ENCODE measurements around the gene CRPPA.
A peak's percentile ranks its signal among the peaks of the same experiment; 100 is the strongest.
"Not testable (repeated sequence)": the region's sequence is repeated elsewhere in the genome, so short reads cannot be mapped to it uniquely, and the experiment has no call there.

CRPPA gene

GRCh38 chr7:16421333-16422102, at the start of gene CRPPA:
Gene CRPPA, minus strand, starts transcription at chr7:16421538. Its CDS starts 216 bp downstream, at chr7:16421322.
- peak in 3 of 4 experiments; percentile 18 to 28 (median 25) for DNase-seq (ENCODE audit: low read depth in 4 of 4, low spot score in 1 of 4)

- DNase-seq (ENCODE audit: low read depth in 4 of 4, low spot score in 1 of 4) = no peak
These were observed 44.4 kb upstream of the CRPPA start, which contains the start of gene SOSTDC1 for GRCh38 chr7:16465469-16466361. Gene SOSTDC1, minus strand, starts transcription at chr7:16465738. Its CDS starts 70 bp downstream, at chr7:16465668.

DNA sequence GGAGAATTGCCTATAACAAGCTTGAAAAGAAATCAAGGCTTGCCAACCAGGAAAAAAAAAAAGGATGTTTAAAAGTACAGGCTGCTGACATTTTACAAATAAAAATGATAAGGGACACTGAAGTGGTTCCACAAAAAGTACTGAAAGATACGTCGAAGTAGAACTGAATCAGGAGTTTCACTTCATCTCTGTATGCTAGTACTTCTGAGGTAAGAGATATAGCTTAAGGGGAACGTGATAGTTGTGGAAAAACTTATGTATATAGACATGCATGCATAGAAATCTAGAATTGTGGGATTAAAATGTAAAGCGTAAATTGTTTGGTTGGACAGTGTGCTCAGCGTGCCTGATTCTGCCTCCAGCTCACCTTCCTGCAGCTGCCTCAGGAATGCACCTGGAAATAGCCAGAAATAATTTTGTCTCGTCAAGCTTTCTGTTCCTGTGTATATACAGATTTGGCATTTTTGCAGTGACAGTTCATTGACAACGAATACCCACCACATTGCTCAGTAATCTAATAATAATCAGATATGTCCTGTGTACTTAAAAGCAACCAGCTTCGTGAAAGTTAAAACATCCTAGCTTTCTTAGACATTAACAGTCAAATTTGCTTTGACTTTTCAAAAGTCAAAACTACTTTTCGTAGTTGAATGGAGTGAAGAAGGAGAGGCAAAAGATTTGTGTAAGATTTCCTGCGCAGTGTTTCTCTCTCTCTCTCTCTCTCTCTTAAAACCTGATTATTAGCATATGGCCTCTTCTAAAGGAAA, 42.8 kb upstream of the CRPPA start:
- DNase-seq (ENCODE audit: low read depth in 4 of 4, low spot score in 1 of 4) = no peak

- no peak for DNase-seq (ENCODE audit: low read depth in 4 of 4, low spot score in 1 of 4)
These were observed 42.2 kb upstream of the CRPPA start for GRCh38 chr7:16463520-16463919.

DNA sequence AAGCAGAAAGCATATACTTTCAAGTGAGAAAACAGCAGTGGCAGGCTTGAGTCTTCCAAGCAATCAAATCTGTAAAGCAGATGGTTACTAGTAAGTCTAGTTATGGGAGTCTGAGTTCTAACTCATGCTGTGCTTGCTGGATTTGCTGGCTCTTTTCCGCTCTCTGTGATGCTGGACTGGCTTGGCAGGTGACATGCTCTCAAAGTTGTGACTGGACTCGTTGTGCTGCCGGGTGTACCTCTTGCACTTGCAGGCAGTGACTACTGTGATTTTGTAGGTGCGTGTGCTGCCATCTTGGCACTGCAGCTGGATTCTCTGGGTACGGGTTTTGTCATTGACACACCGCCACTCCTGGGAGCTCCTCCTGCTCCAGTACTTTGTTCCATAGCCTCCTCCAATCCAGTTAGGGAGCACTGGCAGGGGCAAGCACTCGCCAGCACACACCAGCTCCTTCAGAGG, 41.1 kb upstream of the CRPPA start:
- DNase-seq (ENCODE audit: low read depth in 4 of 4, low spot score in 1 of 4) = no peak

- no peak for DNase-seq (ENCODE audit: low read depth in 4 of 4, low spot score in 1 of 4)
These were observed 39.6 kb upstream of the CRPPA start for GRCh38 chr7:16460789-16461493.

- not testable (repeated sequence) for DNase-seq (ENCODE audit: low read depth in 4 of 4, low spot score in 1 of 4)
These were observed 35.0 kb upstream of the CRPPA start for GRCh38 chr7:16456303-16456702.

DNA sequence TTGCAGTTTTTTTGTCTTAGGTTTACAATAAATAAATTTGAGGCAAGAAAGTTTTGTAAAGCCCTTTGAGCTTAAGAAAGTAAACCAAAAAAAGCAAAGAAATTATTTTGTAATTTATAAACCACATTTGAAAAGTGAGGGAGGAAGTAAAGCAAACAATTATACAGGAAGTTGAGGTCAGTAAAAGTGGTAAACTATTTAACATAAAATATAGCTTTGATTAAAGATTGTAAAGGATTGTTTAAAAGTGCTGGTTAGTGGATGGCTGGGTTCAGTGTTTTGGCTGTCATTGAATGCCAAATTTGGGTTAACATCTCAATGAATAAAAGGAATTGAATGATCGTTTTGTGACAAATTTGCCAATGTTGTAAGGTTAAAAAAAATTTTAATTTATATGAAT, 34.3 kb upstream of the CRPPA start:
- DNase-seq (ENCODE audit: low read depth in 4 of 4, low spot score in 1 of 4) = no peak

- no peak for DNase-seq (ENCODE audit: low read depth in 4 of 4, low spot score in 1 of 4)
These were observed 29.0 kb upstream of the CRPPA start for GRCh38 chr7:16450366-16450765.

GRCh38 chr7:16447876-16448275, 26.5 kb upstream of the CRPPA start:
- no peak for DNase-seq (ENCODE audit: low read depth in 4 of 4, low spot score in 1 of 4)

GRCh38 chr7:16446508-16446907, 25.2 kb upstream of the CRPPA start:
- no peak for DNase-seq (ENCODE audit: low read depth in 4 of 4, low spot score in 1 of 4)

- not testable (repeated sequence) for DNase-seq (ENCODE audit: low read depth in 4 of 4, low spot score in 1 of 4)
These were observed 22.5 kb upstream of the CRPPA start for GRCh38 chr7:16443871-16444270.

GRCh38 chr7:16438988-16439387, 17.6 kb upstream of the CRPPA start:
- DNase-seq (ENCODE audit: low read depth in 4 of 4, low spot score in 1 of 4) = no peak

GRCh38 chr7:16436306-16436705, 15.0 kb upstream of the CRPPA start:
- no peak for DNase-seq (ENCODE audit: low read depth in 4 of 4, low spot score in 1 of 4)

- DNase-seq (ENCODE audit: low read depth in 4 of 4, low spot score in 1 of 4) = no peak
These were observed 12.3 kb upstream of the CRPPA start for GRCh38 chr7:16433568-16434122.

DNA sequence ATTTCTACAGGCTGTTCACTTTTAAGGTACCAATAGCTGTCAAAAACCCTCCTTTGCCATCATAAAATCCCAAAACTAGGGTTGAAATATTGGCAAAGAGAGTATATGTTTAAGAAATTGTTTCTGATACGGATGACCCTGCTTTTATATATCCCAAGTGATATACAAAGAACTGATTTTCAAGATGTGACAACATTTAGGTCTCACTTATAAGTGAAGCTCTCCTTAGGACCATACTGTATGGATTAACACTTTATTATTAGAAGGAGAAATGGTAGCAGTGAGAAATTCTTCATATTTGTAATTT, 11.0 kb upstream of the CRPPA start:
- no peak for DNase-seq (ENCODE audit: low read depth in 4 of 4, low spot score in 1 of 4)

DNA sequence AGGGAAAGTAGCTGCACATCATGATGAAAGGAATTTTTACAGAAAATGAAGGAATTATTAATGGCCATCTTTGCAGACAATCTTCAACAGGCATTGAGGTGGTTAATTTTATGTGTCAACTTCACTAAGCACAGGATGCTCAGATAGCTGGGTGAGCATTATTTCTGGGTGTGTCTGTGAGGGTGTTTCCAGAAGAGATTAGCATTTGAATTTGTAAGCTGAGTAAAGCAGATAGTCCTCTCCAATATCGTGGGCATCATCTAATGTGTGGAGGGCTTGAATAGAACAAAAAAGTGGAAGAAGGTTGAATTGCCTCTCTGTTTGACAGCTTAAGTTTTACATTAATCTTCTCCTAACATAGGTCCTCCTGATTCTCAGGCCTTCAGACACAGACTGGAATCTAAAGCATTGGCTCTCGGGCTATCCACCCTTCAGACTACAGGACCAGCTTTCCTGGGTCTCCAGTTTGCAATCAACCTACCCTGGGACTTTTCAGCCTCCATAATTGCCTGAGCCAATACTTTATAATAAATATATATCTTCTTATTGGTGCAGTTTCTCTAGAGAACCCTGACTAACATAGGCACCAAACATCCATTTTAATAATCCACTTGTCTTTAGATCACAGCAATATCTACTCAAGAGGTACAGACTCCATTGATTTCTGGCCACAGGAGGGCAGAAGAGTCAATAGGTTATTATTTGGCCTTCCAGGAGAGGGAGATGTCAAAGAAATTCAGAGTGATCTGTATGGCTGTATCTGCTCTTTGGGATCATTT, 10.5 kb upstream of the CRPPA start:
- DNase-seq (ENCODE audit: low read depth in 4 of 4, low spot score in 1 of 4) = no peak

DNA sequence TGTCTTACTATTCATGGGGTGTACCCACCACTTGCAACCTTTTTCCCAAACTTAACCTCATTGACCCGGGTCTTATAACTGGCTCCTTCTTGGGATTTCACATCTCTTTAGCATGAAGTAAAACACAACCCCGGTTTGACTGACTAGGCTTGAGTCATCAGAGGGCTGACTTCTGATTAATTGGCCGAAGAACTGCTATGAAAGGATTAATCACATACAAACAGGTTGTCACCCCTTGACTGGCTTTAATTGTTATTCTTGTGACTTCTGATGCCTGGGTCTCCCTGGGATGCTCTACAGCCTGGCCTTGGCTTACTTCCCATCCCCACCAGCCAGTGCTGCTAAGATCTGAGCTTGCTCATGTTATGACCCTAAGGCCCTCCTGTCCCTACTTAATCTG, 8.8 kb upstream of the CRPPA start:
- DNase-seq (ENCODE audit: low read depth in 4 of 4, low spot score in 1 of 4) = no peak

DNA sequence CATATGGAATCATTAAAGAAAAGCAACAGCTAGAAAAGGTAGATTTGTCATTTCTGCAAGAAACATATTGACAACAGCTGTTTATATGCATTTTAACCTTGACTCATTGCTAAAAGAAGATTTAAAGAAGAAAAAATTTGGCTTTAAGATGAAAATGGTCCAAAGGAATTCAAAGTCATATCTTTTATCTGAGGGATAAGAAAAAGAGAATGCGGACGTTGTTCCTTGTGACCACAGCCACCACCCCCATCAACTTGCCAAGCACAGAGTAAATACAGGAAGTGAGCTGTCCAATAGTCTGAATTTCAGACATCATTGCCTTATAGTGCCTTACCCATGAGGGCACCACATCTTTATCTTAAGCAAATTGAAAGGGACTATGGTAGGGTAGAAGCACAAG, 7.3 kb upstream of the CRPPA start:
- no peak for DNase-seq (ENCODE audit: low read depth in 4 of 4, low spot score in 1 of 4)

GRCh38 chr7:16428182-16428581, 6.8 kb upstream of the CRPPA start:
- DNase-seq (ENCODE audit: low read depth in 4 of 4, low spot score in 1 of 4) = no peak

Data from stimulated activated CD4-positive, alpha-beta T cell treated with anti-CD3 and anti-CD28 coated beads, Interleukin-1b, Interleukin-23, amount 100 ng/mL, for 24 hours (primary cell).